Measurements from ENCODE around the gene BANK1.

Gene BANK1

DNA sequence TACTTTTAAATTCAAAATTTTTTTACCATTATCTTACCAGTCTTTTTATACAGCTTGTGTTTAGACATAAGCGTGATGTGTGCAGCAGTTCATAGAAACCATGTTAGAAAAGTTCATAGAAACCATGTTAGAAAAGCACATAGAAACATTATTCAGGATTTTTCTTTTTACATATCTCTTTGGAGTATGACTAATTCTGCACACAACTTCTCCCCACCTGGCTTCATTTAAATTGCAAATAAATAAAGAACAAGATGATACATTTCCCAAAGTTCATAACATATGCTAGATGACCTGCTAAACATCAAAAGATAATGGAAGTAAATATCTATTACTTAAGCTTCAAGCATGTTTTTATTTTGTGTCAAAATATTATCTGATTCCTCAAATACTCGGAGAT, 201.9 kb downstream of the BANK1 start:
- no peak overlapping the region for H3K9ac ChIP-seq (ENCODE audit: low read depth, low read length)
- no peaks in the 10 kb centered on the region for H3K4me1 ChIP-seq (ENCODE audit: control insufficient read depth, insufficient read depth, low read length)
- no peaks in the 10 kb centered on the region for H3K27me3 ChIP-seq (ENCODE audit: control insufficient read depth, insufficient read depth, low read length)
- H3K4me3 ChIP-seq (ENCODE audit: low read length), result no peak overlapping the region
- no peaks in the 10 kb centered on the region for H3K36me3 ChIP-seq (ENCODE audit: insufficient read depth, low read length)
- H3K9me3 ChIP-seq (replicated peaks; ENCODE audit: low read length), result no peaks in the 10 kb centered on the region
- H3K4me2 ChIP-seq (ENCODE audit: low read length), result no peak overlapping the region

DNA sequence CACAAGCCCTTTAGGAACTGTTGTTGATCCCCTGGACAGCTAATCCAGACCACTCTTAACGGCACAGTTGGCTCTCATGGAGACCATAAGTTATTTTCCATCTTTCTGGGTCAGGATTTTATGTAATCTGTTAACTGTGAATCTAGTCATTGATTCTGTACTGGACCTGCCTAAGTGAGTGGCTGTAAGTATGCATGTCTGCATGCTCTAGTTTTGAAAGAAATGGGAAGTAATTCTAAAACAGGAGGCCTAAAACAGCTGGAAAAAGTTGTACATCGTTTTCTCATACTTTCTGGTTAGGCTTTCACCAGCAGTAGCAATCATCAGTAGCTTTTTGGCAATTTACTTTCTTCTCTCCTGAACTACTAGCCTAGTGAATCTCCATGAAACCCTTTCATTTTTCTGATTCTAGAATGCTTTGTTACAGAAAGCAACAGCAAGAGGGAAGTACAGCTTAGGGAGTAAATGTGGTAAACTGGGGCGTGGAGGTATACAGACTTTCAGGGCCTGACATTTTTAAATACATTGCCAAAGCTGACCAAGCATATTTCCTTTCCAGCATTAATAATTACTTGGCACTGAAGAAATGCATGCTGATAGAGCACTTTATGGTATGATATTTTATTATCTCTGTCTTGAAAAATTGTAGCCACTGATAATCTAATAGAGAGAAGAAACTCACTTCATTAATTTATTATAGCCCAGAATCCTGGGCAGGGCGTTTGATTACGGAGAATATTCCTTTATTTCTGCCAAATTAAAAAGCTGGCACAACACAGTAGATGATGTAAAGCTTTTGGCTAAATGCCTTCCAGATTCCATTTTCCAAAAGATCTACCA, 202.7 kb downstream of the BANK1 start:
- H3K9me3 ChIP-seq (replicated peaks; ENCODE audit: low read length), result no peaks in the 10 kb centered on the region
- H3K4me1 ChIP-seq (ENCODE audit: control insufficient read depth, insufficient read depth, low read length), result no peaks in the 10 kb centered on the region
- no peak overlapping the region for H3K4me3 ChIP-seq (ENCODE audit: low read length)
- H3K27me3 ChIP-seq (ENCODE audit: control insufficient read depth, insufficient read depth, low read length), result no peaks in the 10 kb centered on the region
- H3K9ac ChIP-seq (ENCODE audit: low read depth, low read length), result no peak overlapping the region
- no peaks in the 10 kb centered on the region for H3K36me3 ChIP-seq (ENCODE audit: insufficient read depth, low read length)
- no peak overlapping the region for H3K4me2 ChIP-seq (ENCODE audit: low read length)

DNA sequence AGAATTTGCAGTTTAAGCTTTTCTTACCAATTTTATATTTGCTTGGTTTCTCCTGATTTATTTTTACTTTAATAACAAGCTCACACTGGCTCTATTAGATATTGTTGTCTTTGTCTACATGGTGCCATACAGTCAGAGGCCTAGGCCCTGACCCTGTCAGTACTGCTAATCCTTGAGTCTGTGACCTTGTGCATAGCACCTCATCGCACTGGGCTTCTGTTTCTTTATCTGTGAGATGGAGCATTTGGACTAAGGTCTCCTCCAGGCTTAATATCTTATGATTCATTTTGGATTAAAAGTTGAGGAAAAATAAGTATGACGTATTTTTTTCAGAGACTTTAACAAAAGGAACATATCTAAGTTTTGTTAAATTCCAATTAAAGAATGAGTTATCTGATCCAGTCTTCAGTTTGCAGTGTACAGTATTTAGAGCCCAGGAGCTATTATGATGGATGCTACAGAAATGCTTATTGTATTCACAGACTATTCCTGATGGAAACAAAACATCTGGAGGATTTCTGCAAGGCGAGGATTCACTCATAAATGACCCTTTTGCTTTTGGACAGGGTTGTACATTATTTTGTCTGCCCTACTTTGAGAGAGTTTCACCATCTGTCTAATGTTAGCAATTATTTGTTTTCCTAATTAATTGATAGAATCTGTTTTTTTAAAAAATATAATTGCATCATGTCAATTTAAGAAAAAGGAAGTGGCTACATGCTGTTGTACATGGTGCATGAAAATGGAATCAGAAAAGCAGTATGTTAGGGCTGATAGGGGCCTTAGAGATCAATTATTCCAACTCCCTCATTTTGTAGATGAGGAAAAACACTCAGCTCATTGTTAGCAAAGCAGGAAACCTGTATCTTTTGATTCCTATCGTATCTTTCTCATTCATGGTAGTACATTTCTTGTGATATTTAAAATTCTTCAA, 203.6 kb downstream of the BANK1 start:
- H3K4me2 ChIP-seq (ENCODE audit: low read length), result no peak overlapping the region
- no peaks in the 10 kb centered on the region for H3K27me3 ChIP-seq (ENCODE audit: control insufficient read depth, insufficient read depth, low read length)
- H3K36me3 ChIP-seq (ENCODE audit: insufficient read depth, low read length), result no peaks in the 10 kb centered on the region
- H3K4me3 ChIP-seq (ENCODE audit: low read length), result no peak overlapping the region
- H3K9ac ChIP-seq (ENCODE audit: low read depth, low read length), result no peak overlapping the region
- H3K4me1 ChIP-seq (ENCODE audit: control insufficient read depth, insufficient read depth, low read length), result no peaks in the 10 kb centered on the region
- no peaks in the 10 kb centered on the region for H3K9me3 ChIP-seq (replicated peaks; ENCODE audit: low read length)

DNA sequence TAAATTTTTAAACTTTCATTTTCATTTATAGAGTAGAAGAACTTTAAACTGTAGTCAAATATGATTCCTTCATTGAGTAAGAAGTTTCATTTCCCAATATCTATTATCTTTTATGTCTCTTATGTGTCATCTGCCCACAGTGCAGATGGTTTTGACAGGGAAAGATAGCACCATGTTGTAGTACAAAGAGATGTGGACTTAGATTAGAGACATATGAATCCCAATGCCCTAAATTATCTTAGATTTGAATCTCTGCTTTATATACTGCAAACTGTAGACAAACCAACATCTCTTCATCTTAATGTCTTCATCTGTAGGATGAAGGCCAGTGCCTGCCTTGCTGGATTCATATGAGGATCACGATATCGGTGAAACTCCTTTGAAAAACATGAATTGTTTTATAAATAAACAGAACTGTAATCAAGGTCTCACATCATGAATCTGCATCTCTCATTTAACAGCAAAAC, 217.5 kb downstream of the BANK1 start:
- Histone ChIP-seq H3K9me3 (replicated peaks; ENCODE audit: low read length) (no peaks in the 10 kb centered on the region), H3K9ac (ENCODE audit: low read depth, low read length) (no peak overlapping the region), H3K4me2 (ENCODE audit: low read length) (no peak overlapping the region), H3K4me1 (ENCODE audit: control insufficient read depth, insufficient read depth, low read length) (no peaks in the 10 kb centered on the region), H3K4me3 (ENCODE audit: low read length) (no peak overlapping the region), H3K36me3 (ENCODE audit: insufficient read depth, low read length) (no peaks in the 10 kb centered on the region), H3K27me3 (ENCODE audit: control insufficient read depth, insufficient read depth, low read length) (no peaks in the 10 kb centered on the region)

DNA sequence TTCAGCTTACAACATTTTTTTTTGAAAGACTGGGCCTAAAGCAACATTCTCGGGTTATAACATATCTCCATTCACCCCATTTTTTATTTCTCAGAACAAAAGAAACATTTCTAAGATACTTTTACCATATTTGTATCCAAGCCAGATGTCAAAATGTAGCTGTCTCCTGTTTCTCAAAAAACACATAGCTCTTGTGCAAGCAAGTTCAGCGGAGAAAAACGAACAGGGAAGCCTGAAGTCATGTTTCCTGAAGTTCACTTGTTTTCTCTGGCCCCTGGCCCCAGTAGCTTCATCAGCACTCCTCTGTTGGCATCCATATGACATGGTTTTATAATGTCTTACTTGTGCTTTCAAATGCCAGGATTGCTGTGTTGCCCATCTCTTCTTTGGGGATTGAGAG, 218.2 kb downstream of the BANK1 start:
- Histone ChIP-seq H3K4me3 (ENCODE audit: low read length) (no peak overlapping the region), H3K9ac (ENCODE audit: low read depth, low read length) (no peak overlapping the region), H3K4me1 (ENCODE audit: control insufficient read depth, insufficient read depth, low read length) (no peaks in the 10 kb centered on the region), H3K9me3 (replicated peaks; ENCODE audit: low read length) (no peaks in the 10 kb centered on the region), H3K4me2 (ENCODE audit: low read length) (no peak overlapping the region), H3K36me3 (ENCODE audit: insufficient read depth, low read length) (no peaks in the 10 kb centered on the region), H3K27me3 (ENCODE audit: control insufficient read depth, insufficient read depth, low read length) (no peaks in the 10 kb centered on the region)

DNA sequence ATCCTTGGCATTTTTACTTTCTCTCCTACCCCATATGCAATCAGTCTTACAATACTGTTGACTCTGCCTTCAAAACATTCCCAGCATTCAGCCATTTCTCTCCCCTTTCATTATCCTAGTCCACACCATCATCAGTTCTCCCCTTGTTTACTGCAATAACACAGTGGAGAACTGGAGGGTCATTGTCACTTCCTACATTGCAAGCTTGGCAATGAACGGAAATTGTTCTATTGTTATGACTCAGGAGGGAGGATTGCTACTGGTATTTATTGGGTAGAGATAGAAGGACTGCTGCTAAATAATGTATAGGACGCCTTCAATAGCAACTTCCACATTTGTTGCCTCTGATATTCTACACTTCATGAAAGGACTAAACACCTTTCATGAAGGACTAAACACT, 231.8 kb downstream of the BANK1 start:
- Histone ChIP-seq H3K4me3 (ENCODE audit: low read length) (no peak overlapping the region), H3K27me3 (ENCODE audit: control insufficient read depth, insufficient read depth, low read length) (no peaks in the 10 kb centered on the region), H3K9ac (ENCODE audit: low read depth, low read length) (no peak overlapping the region), H3K4me1 (ENCODE audit: control insufficient read depth, insufficient read depth, low read length) (no peaks in the 10 kb centered on the region), H3K9me3 (replicated peaks; ENCODE audit: low read length) (no peaks in the 10 kb centered on the region), H3K36me3 (ENCODE audit: insufficient read depth, low read length) (no peaks in the 10 kb centered on the region), H3K4me2 (ENCODE audit: low read length) (no peak overlapping the region)

DNA sequence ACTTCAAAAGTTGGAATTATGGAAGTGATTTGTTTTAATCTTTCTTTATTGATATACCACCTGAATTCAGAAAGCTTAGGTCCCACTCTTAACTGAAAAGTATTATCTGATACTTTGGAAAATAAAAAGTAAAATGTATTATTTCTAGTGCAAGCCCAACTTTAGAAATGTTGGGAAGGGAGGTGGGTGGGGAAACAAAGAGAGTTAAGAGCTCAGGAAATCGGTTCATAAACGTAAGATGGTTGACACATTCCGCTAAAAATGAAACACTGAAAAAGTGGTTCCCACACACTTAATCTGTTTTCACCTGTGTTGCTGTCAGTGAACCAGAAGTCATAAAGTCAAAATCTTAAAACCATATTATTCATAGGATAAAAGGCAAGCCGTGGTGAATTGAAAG, 237.4 kb downstream of the BANK1 start:
- Histone ChIP-seq H3K9ac (ENCODE audit: low read depth, low read length) (no peak overlapping the region), H3K4me2 (ENCODE audit: low read length) (no peak overlapping the region), H3K9me3 (replicated peaks; ENCODE audit: low read length) (no peaks in the 10 kb centered on the region), H3K36me3 (ENCODE audit: insufficient read depth, low read length) (no peaks in the 10 kb centered on the region), H3K4me3 (ENCODE audit: low read length) (no peak overlapping the region), H3K4me1 (ENCODE audit: control insufficient read depth, insufficient read depth, low read length) (no peaks in the 10 kb centered on the region), H3K27me3 (ENCODE audit: control insufficient read depth, insufficient read depth, low read length) (no peaks in the 10 kb centered on the region)

DNA sequence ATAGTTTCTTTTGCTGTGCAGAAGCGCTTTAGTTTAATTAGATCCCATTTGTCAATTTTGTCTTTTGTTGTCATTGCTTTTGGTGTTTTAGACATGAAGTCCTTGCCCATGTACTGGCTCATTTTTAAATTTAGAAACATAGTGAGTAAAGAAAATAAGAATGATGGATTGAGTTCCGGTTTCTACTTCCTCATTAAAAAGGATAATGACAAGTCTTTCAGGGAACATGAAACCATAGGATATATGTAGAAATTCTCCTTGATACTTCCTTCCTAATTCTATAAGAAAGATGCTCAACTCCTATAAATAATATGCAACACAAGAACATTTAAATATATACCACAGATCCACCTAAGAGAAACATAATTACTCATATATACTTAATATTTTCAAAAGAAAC, 240.9 kb downstream of the BANK1 start:
- Histone ChIP-seq H3K9me3 (replicated peaks; ENCODE audit: low read length) (no peaks in the 10 kb centered on the region), H3K4me2 (ENCODE audit: low read length) (no peak overlapping the region), H3K9ac (ENCODE audit: low read depth, low read length) (no peak overlapping the region), H3K27me3 (ENCODE audit: control insufficient read depth, insufficient read depth, low read length) (no peaks in the 10 kb centered on the region), H3K4me1 (ENCODE audit: control insufficient read depth, insufficient read depth, low read length) (peaks cover 1% of the 10 kb centered on the region), H3K4me3 (ENCODE audit: low read length) (no peak overlapping the region), H3K36me3 (ENCODE audit: insufficient read depth, low read length) (no peaks in the 10 kb centered on the region)

DNA sequence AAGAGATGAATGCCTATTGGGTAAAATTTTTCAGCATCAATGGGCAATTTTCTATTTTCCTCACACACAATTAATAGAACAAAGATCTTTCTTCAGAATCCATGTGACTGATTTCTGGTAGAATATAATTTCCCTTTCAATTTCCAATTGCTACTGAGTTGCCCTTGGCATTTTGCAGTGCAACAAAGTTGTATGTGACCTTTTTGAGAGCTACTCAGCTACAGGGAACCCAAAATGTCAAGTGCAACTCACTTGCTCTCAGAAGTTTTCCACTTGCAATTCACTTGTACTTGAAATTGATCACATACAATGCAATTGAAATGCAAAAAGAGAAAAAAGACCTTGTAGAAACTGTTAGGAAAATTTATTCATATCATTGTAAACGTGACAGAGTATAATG, 245.5 kb downstream of the BANK1 start:
- H3K4me1 ChIP-seq (ENCODE audit: control insufficient read depth, insufficient read depth, low read length), result peaks cover 4% of the 10 kb centered on the region
- H3K36me3 ChIP-seq (ENCODE audit: insufficient read depth, low read length), result no peaks in the 10 kb centered on the region
- H3K9me3 ChIP-seq (replicated peaks; ENCODE audit: low read length), result no peaks in the 10 kb centered on the region
- H3K4me3 ChIP-seq (ENCODE audit: low read length), result no peak overlapping the region
- H3K27me3 ChIP-seq (ENCODE audit: control insufficient read depth, insufficient read depth, low read length), result no peaks in the 10 kb centered on the region
- no peak overlapping the region for H3K4me2 ChIP-seq (ENCODE audit: low read length)
- H3K9ac ChIP-seq (ENCODE audit: low read depth, low read length), result no peak overlapping the region

DNA sequence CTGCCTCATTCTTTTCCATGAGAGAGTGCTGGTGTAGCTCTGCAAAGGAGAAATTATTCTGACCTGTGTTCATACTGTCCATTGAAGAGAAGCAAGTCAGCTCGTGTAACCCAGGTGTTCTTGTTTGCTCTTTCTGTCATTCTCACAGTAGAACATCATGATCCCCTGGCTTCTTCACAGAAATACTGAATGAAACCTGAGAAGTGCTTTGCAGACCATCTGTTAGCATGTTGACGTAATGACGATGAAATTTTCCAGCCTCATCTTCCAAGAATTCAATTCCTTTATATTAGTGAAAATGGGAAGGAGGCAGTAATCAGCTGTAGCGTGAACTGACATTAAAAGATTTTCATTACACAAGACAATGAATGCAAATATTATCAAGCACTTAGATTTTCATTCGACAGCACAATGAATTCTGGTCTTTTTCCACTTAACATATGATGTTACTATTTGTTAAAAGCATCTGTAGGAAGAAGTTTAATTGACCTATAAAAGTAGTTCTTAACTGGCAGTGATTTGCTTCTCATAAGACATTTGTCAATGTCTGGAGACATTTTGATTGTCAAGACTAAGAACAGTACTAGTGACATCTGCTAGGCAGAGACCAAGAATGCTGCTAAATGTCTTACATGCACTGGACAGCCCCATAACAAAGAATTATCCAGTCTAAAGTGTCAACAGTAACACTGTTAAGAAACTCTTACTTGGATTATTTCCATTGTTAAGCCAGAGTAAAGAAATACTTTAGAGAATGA, 246.3 kb downstream of the BANK1 start:
- Histone ChIP-seq H3K27me3 (ENCODE audit: control insufficient read depth, insufficient read depth, low read length) (no peaks in the 10 kb centered on the region), H3K4me3 (ENCODE audit: low read length) (no peak overlapping the region), H3K4me2 (ENCODE audit: low read length) (peak overlapping the region; percentile 20)

DNA sequence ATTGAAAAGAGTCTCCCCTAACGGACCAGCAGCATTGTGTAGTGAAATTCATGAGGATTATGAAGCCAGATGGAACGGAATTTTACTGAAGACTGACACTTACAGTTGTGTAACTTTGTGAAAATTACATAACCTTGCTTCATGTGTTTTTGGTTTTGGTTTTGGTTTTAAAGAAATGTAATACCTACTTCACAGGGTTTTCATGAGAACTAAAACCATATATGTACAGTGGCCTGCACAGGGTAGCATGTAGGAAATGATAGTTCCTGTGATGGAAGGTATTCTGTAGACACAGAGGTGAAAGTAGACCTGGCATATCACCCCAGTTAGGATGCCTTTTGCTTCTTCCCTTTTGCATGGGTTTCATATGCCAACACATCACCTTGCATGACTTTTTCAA, 247.0 kb downstream of the BANK1 start:
- H3K4me3 ChIP-seq (ENCODE audit: low read length), result no peak overlapping the region
- H3K9me3 ChIP-seq (replicated peaks; ENCODE audit: low read length), result no peaks in the 10 kb centered on the region
- no peaks in the 10 kb centered on the region for H3K36me3 ChIP-seq (ENCODE audit: insufficient read depth, low read length)

More for the DNA sequence above, 246.3 kb downstream of the BANK1 start:
- no peaks in the 10 kb centered on the region for H3K9me3 ChIP-seq (replicated peaks; ENCODE audit: low read length)
- H3K36me3 ChIP-seq (ENCODE audit: insufficient read depth, low read length), result no peaks in the 10 kb centered on the region
- H3K4me1 ChIP-seq (ENCODE audit: control insufficient read depth, insufficient read depth, low read length), result peaks cover 4% of the 10 kb centered on the region
- no peak overlapping the region for H3K9ac ChIP-seq (ENCODE audit: low read depth, low read length)

More for the DNA sequence above, 247.0 kb downstream of the BANK1 start:
- no peak overlapping the region for H3K9ac ChIP-seq (ENCODE audit: low read depth, low read length)
- no peak overlapping the region for H3K4me2 ChIP-seq (ENCODE audit: low read length)
- no peaks in the 10 kb centered on the region for H3K27me3 ChIP-seq (ENCODE audit: control insufficient read depth, insufficient read depth, low read length)
- peaks cover 4% of the 10 kb centered on the region for H3K4me1 ChIP-seq (ENCODE audit: control insufficient read depth, insufficient read depth, low read length)
